A549 (cell line): ENCODE results near the gene CERK. TPM values are rescaled to one million over a fixed set of nuclear protein-coding genes. Genes with fewer than 3 reads are reported as not detected.

Source experiments
- ATAC-seq, 2 experiments: fragments of 200-7000 bp in 1 of 2; fragments of >200 bp in 1 of 2; cut with Nextera tagmentation in 1 of 2; cut with Tn5 transposase in 1 of 2; 3 replicates each; pipeline versions ENCODE4 v1.8.0 to v1.9.1; 2018 to 2020; ENCODE audit warnings: mild to moderate bottlenecking in 1 of 2, moderate library complexity in 1 of 2
- CTCF ChIA-PET: fragments of 300-600 bp; sonication (Branson Sonifier 250); formaldehyde crosslinking; extraction: SDS; loops from one replicate; lab custom pipeline; 2021; ENCODE audit warnings: antibody characterized with exemption, inconsistent platforms; lab: Yijun Ruan, JAX
- POLR2A ChIA-PET: fragments of 350-600 bp; formaldehyde crosslinking; extraction: SDS; loops from one replicate; lab custom pipeline; 2021; ENCODE audit warnings: antibody characterized with exemption, inconsistent platforms; lab: Yijun Ruan, JAX
- DNase-seq, 2 experiments: peaks; one replicate each; pipeline versions ENCODE4 v3.0.0 to v3.0.0-alpha.2; 2011 to 2016; ENCODE audit warnings: low read depth in 1 of 2, low spot score in 1 of 2
- FAIRE-seq: peaks from 2 replicates; lab custom pipeline; 2011; peaks lifted over from hg19 to GRCh38; lab: Jason Lieb, UNC
- H3K27ac ChIP-seq, 2 experiments: fragments of >200 bp; sonication (Bioruptor Twin); formaldehyde crosslinking; 3 replicates each; pipeline ENCODE4 v1.5.1; 2016 to 2017
- H3K4me1 ChIP-seq: fragments of >200 bp; sonication (Bioruptor Twin); formaldehyde crosslinking; 3 replicates; pipeline ENCODE4 v1.6.1; 2016
- H3K4me2 ChIP-seq: fragments of >200 bp; sonication (Bioruptor Twin); formaldehyde crosslinking; 3 replicates; pipeline ENCODE4 v1.6.1; 2016
- H3K4me3 ChIP-seq: fragments of >200 bp; sonication (Bioruptor Twin); formaldehyde crosslinking; 3 replicates; pipeline ENCODE4 v1.5.1; 2016
- H3K9me3 ChIP-seq: fragments of >200 bp; sonication (Bioruptor Twin); formaldehyde crosslinking; 3 replicates; pipeline ENCODE4 v1.6.1; 2016
- CEBPB ChIP-seq, 2 experiments: fragments of >200 bp in 1 of 2; sonication (Bioruptor Twin) in 1 of 2; formaldehyde crosslinking in 1 of 2; IDR thresholded peaks; 2 replicates each; pipeline ENCODE4 v1.6.1; 2012 to 2016
- CHD2 ChIP-seq: fragments of 150-350 bp; IDR thresholded peaks from 2 replicates; pipeline ENCODE4 v1.6.1; 2014; ENCODE audit warnings: low read length; ENCODE audit not compliant: partially characterized antibody
- FOSL2 ChIP-seq, 2 experiments: fragments of 450-650 bp in 1 of 2; fragments of >200 bp in 1 of 2; sonication (Bioruptor Twin) in 1 of 2; formaldehyde crosslinking; IDR thresholded peaks; 2 replicates each; pipeline versions ENCODE4 v1.5.0 to v1.6.1; 2016 to 2020; ENCODE audit warnings: mild to moderate bottlenecking in 1 of 2, moderate library complexity in 1 of 2
- HEYL ChIP-seq: fragments of 250-450 bp; sonication (Bioruptor Pico); IDR thresholded peaks from 2 replicates; pipeline ENCODE4 v1.8.0; 2021; ENCODE audit warnings: mild to moderate bottlenecking, moderate library complexity
- HOXB5 ChIP-seq: fragments of 250-450 bp; sonication (Bioruptor Pico); IDR thresholded peaks from 2 replicates; pipeline ENCODE4 v1.5.0; 2020; ENCODE audit warnings: mild to moderate bottlenecking, moderate library complexity
- JUN ChIP-seq, 2 experiments: fragments of >200 bp; sonication (Bioruptor Twin); formaldehyde crosslinking; IDR thresholded peaks; 2 replicates in 1 of 2; 3 replicates in 1 of 2; pipeline ENCODE4 v1.6.1; 2016 to 2017
- MAZ ChIP-seq: fragments of 150-350 bp; IDR thresholded peaks from 2 replicates; pipeline ENCODE4 v1.6.1; 2014; ENCODE audit warnings: antibody characterized with exemption, low read depth, low read length, borderline replicate concordance
- MYC ChIP-seq: IDR thresholded peaks from 2 replicates; pipeline ENCODE4 v1.6.1; 2012; ENCODE audit warnings: mild to moderate bottlenecking, inconsistent platforms, low read length, improper control_type of control experiment, borderline replicate concordance
- NR3C1 ChIP-seq: fragments of >200 bp; sonication (Bioruptor Twin); formaldehyde crosslinking; IDR thresholded peaks from 3 replicates; pipeline ENCODE4 v1.6.1; 2017
- REST ChIP-seq: fragments of 200-600 bp; sonication (generic); IDR thresholded peaks from 2 replicates; pipeline ENCODE4 v1.6.1; 2016; ENCODE audit warnings: antibody characterized with exemption, mild to moderate bottlenecking, moderate library complexity
- RFX5 ChIP-seq: fragments of 450-650 bp; IDR thresholded peaks from 2 replicates; pipeline ENCODE4 v1.7.1; 2014; ENCODE audit warnings: antibody characterized with exemption, mild to moderate bottlenecking, moderate library complexity
- TP53 ChIP-seq: fragments of 250-450 bp; sonication (Bioruptor Pico); IDR thresholded peaks from 2 replicates; pipeline ENCODE4 v1.5.0; 2021; ENCODE audit warnings: mild to moderate bottlenecking, moderate library complexity
- WGBS: methylation state at CpG from one replicate; pipeline ENCODE4 v1.1.6; 2017; ENCODE audit errors: missing lambda C conversion rate; 5-methylcytosine and 5-hydroxymethylcytosine counted together
- polyA plus RNA-seq, 4 experiments: library from polyadenylated mRNA; depleted of rRNA in 3 of 4; stranded (reverse); fragments of >200 nt; fragmentation: RNase III in 1 of 4; extraction: RNeasy Plus Mini Kit Qiagen cat#74134 plus additional on column Dnase treatment in 1 of 4; gene quantifications; 2 replicates in 3 of 4; 3 replicates in 1 of 4; pipeline ENCODE4 v1.2.3, GENCODE V29; 2011 to 2017

CERK gene
- polyA plus RNA-seq, 2 of the 4 experiments (the other 2 are of a cell fraction) = 13.1 to 15.6 TPM

GRCh38 chr22:46687460-46687859 is 50.6 kb downstream of the CERK start:
- WGBS = 84% methylated on average over 13 of the region's 15 CpGs
- POLR2A ChIA-PET = no interaction called here
- no peaks in the 10 kb centered on the region for H3K9me3 ChIP-seq
- no peak for FAIRE-seq
- H3K4me1 ChIP-seq = no peaks in the 10 kb centered on the region
- H3K4me3 ChIP-seq = no peak overlapping the region
- no peak for TF ChIP-seq FOSL2 (IDR thresholded peaks at IDR 0.05)
- no peak for TF ChIP-seq FOSL2 (CRISPR knock-in tag; IDR thresholded peaks at IDR 0.05)
- no peak for TF ChIP-seq HEYL
- no peak for TF ChIP-seq NR3C1
- no peak for TF ChIP-seq RFX5
- no peak overlapping the region for H3K4me2 ChIP-seq
- no peak for DNase-seq
- no peak overlapping the region for H3K27ac ChIP-seq
- CTCF ChIA-PET = no interaction called here
- ATAC-seq = no peak

- Histone ChIP-seq H3K9me3 (no peaks in the 10 kb centered on the region), H3K4me2 (no peak overlapping the region), H3K4me3 (no peak overlapping the region), H3K4me1 (no peaks in the 10 kb centered on the region), H3K27ac (no peak overlapping the region)
- ATAC-seq (no peak), FAIRE-seq (no peak), DNase-seq (no peak)
- CTCF ChIA-PET = no interaction called here
- TF ChIP-seq MAZ (no peak), HOXB5 (CRISPR knock-in tag) (no peak), MYC (no peak)
- POLR2A ChIA-PET = no interaction called here
- WGBS = 94% methylated on average over 9 of the region's 15 CpGs
Measured at GRCh38 chr22:46687048-46687444, 51.0 kb downstream of the CERK start.

DNA sequence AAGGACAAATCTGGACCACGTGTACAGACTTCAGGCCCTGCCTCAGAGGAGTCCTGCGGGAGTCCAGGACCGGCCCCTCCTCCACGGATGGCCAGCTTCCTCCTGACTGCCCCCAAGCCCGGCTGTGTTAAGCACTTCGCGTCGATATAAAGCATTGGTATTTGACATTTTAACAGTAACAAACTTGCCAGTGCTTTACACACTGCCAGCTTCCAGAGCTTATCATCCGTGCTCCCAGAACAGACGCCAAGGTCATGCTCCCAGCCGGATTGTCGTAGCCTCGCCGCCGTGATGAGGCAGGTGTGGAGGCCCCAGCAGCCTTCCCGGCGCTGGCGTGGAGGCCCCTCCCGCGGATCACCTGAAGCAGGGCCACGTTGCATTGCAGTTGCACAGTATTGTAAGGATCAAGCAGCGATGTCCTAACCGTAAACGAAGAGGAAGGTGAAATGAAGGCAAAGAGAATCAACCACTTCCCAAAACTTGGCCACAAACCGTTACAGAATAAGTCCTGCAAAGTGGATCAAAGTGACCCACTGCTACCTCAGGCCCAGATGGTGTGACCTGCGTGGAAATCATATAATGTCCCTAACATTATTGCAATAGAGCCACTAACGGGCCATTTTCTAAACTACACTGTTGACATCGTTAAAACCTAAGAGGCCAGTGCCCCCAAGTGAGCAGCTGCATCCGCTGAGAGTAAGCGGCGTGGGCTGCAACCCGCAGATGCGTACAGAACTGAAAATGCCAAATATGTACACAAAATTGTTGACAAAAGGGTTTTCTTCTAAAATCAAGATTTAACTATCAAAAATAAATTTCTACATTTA is 51.6 kb downstream of the CERK start:
- TF ChIP-seq TP53 (CRISPR knock-in tag) (no peak), CHD2 (no peak), CEBPB (IDR thresholded peaks at IDR 0.05) (no peak), REST (no peak)
- 96% methylated on average over 21 of the region's 33 CpGs for WGBS
- ATAC-seq (no peak), FAIRE-seq (no peak), DNase-seq (no peak)
- CTCF ChIA-PET = no interaction called here
- no peaks in the 10 kb centered on the region for H3K9me3 ChIP-seq
- POLR2A ChIA-PET = no interaction called here
- no peak overlapping the region for H3K4me3 ChIP-seq
- no peak overlapping the region for H3K27ac ChIP-seq
- no peak overlapping the region for H3K4me2 ChIP-seq
- H3K4me1 ChIP-seq = no peaks in the 10 kb centered on the region

- Histone ChIP-seq H3K4me3 (no peak overlapping the region), H3K4me1 (no peaks in the 10 kb centered on the region), H3K9me3 (no peaks in the 10 kb centered on the region), H3K4me2 (no peak overlapping the region), H3K27ac (no peak overlapping the region)
- ATAC-seq = no peak
- 94% methylated on average over 9 of the region's 10 CpGs for WGBS
- no peak for DNase-seq
- ChIA-PET POLR2A (no interaction called here), CTCF (interaction anchor here (0.6 kb wide), 1 partner anchor 39 kb away, joined by 3 read pairs; no protein-coding TSS in a partner anchor)
- FAIRE-seq = no peak
- TF ChIP-seq JUN (IDR thresholded peaks at IDR 0.05) = no peak
Measured at GRCh38 chr22:46684706-46685105, 53.3 kb downstream of the CERK start.
